ENCODE results near the gene HERC3.

The HERC3 gene

DNA sequence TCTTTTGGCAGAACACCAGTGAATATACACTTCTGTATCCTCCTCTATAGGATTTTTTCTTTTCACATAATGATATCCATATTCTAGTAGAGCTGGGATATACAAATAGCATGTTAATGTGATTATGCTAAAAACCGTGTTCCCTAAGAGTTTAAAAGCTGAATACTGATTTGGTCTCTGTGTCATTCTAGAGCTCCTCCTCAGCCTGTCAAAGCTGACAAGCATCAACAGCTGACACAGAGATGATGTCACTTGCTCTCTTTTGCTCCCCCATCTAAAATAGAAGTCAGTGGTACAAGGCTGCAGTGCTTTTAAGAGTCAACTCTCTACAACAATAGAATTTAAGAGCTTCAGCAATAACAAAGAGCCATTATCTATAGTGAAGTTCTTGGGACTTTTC is 17.1 kb upstream of the HERC3 start:
- DNase-seq (ENCODE audit: extremely low read depth, low read depth): no peak
- TF ChIP-seq, protein P1, sequence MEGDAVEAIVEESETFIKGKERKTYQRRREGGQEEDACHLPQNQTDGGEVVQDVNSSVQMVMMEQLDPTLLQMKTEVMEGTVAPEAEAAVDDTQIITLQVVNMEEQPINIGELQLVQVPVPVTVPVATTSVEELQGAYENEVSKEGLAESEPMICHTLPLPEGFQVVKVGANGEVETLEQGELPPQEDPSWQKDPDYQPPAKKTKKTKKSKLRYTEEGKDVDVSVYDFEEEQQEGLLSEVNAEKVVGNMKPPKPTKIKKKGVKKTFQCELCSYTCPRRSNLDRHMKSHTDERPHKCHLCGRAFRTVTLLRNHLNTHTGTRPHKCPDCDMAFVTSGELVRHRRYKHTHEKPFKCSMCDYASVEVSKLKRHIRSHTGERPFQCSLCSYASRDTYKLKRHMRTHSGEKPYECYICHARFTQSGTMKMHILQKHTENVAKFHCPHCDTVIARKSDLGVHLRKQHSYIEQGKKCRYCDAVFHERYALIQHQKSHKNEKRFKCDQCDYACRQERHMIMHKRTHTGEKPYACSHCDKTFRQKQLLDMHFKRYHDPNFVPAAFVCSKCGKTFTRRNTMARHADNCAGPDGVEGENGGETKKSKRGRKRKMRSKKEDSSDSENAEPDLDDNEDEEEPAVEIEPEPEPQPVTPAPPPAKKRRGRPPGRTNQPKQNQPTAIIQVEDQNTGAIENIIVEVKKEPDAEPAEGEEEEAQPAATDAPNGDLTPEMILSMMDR (IDR thresholded peaks at IDR 0.05; ENCODE audit: low read depth, low read length): no peak

DNA sequence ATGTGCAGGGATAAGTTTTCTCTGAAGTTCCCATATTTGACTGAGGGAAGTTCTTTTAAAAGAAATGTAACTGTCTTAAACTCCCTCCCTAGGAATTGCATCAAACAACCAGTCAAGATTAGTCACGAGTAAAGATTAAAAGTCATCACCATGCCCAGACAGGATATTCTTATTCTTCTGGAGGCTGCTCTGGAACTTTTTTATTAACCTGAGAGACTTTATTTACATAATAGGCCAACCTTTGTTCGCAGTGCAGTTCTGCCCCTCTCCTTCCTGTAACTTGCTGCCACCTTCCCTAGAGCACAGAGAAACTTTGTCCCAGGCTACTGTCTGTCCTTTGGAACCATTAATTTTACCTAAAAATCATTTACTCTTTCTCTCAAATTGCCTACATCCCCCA is 9.8 kb upstream of the HERC3 start:
- no peak for DNase-seq (ENCODE audit: extremely low read depth, low read depth)
- TF ChIP-seq, protein P1 (IDR thresholded peaks at IDR 0.05; ENCODE audit: low read depth, low read length): no peak

DNA sequence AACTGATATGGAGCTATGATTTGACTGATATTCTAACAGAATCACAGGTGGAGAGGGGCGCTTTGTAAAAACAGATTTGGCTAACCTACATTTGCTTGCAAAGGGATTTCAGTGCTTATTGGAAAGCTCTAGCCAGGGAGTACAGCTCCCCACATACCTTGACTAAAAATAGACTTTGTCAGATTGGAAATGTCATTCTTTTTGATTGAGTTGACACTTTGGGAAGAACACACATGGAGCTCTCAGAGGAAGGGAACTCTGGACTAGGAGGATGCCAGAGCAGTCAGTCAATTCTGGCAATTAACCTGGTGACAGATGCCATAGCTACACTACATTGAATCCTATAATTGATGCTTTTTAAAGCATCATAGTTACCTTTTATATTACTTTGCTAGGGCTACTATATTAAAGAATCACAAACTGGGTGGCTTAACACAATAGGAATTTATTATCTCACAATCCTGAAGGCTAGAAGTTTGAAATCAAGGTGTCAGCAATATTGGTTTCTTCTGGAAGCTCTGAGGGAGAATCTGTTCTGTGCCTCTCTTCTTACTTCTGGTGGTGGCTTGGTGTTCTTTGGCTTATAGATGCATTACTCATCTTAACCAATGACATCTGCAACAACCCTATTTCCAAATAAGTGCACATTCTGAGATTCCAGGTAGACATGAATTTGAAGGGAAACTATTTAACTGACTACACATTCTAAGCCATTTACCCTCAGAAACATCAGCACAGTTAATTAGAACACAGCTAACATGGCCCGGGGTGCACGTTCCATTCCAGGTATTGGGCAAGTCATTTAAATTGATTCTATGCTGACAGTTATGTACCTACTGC is 8.4 kb upstream of the HERC3 start:
- TF ChIP-seq, protein P1 (IDR thresholded peaks at IDR 0.05; ENCODE audit: low read depth, low read length): no peak
- no peak for DNase-seq (ENCODE audit: extremely low read depth, low read depth)

DNA sequence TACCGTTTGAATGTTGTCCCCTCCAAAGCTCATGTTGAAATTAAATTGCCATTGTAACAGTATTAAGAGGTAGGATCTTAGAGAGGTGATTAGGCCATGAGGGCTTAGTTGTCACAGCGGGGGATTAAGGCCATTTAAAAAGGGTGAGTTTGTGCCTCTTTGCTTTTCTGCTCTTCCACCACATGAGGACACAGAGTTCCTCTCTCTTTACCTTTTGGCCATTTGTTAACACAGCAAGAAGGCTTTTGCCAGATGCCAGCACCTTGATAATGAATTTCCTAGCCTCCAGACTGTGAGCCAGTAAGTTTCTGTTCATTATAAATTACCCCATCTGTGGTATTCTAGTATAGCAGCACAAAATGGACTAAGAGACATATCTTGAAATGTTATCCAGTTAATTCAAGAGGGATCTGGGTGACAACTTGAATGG is 7.8 kb upstream of the HERC3 start:
- DNase-seq (ENCODE audit: extremely low read depth, low read depth): no peak
- TF ChIP-seq, protein P1 (IDR thresholded peaks at IDR 0.05; ENCODE audit: low read depth, low read length): no peak

DNA sequence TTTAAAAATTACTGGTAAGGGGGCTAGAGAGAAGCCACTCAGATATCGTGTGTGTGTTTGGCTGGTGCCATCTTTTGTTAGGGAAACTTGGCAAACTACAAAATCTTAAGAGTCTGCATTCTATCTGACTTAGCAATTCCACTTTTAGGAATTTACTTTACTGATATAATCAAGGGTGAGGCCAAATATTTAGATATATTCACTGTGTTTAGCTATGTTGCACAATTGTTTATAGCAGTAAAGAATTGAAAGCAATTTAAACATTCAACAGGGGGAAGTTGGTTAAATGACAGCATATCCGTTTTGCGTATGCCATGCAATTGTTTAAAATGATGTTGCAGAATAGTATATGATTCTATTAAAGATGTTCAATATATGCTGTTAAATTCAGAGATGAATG is 6.4 kb upstream of the HERC3 start:
- DNase-seq (ENCODE audit: extremely low read depth, low read depth): no peak

DNA sequence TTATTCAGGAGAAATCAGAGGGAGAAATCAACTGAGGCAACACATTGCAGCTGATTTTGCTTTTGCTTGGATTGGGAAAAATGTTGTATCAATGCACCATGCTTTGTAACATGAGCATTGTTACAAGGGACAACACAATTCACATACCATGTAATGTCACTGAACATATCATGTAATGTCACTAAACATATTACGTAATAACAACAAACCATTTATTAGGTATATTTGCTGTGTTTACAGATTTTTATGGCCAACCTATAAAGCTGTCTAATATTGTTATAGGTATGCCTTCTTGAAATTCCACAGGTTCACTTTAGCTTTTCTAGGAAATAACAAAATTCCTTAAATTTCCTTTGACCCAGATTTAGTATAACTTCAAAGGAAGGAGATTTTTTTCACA is 5.0 kb upstream of the HERC3 start:
- TF ChIP-seq, protein P1 (IDR thresholded peaks at IDR 0.05; ENCODE audit: low read depth, low read length): no peak
- no peak for DNase-seq (ENCODE audit: extremely low read depth, low read depth)

More for the DNA sequence above, 6.4 kb upstream of the HERC3 start:
- TF ChIP-seq, protein P1 (IDR thresholded peaks at IDR 0.05; ENCODE audit: low read depth, low read length): no peak

DNA sequence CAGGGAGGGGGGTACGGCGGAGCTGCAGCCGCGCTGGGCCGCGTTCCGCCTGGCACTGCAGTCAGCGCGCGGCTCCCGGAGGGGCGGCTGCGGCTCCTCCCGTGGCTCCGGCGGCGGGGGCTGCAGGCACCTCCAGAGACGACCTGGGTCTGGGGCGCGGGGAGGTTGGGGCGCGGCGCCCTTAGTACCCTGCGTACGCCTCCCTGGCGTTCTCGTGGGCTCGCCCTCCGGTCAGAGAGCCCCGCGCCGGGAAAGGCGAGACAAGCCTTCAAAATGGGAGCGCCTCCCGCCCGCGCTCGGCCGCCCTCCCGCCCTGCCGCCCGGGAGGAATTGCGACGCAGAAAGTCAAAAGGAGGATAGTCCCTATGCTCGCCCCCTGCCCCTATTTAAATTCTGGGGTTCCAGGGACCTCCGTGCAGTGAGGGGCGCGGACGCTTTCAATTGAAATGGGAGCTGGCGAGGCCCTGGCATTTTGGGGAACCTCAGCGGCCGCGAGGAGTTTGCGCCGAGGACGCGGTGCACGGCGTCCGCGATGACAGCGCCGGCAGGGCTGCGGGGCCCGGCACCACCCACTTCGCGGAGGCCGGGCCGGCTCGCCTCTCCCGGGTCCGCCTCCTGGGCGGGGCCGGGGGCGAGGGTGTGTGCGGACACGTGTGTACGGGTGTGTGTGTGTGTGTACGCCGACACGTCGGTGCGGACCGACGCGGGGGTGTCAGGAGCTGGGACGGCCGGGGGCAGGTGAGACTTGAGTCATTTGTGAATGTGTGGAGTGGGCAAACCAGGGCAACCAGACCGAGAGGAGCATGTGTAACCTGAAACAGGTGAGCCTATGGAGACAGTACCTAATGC is 544 bp downstream of the HERC3 start:
- TF ChIP-seq, protein P1 (IDR thresholded peaks at IDR 0.05; ENCODE audit: low read depth, low read length): no peak
- DNase-seq (ENCODE audit: extremely low read depth, low read depth): peak; percentile 19
